HG03342 (cell line): ENCODE measurements around the gene SUSD1.
A peak's percentile ranks its signal among the peaks of the same experiment; 100 is the strongest.

ENCODE experiments used
- ATAC-seq: cut with Tn5 transposase; IDR thresholded peaks from one replicate; pipeline ENCODE4 v1.9.1; 2021; ENCODE audit warnings: mild to moderate bottlenecking, moderate library complexity; ENCODE audit not compliant: unreplicated experiment

SUSD1 gene

DNA sequence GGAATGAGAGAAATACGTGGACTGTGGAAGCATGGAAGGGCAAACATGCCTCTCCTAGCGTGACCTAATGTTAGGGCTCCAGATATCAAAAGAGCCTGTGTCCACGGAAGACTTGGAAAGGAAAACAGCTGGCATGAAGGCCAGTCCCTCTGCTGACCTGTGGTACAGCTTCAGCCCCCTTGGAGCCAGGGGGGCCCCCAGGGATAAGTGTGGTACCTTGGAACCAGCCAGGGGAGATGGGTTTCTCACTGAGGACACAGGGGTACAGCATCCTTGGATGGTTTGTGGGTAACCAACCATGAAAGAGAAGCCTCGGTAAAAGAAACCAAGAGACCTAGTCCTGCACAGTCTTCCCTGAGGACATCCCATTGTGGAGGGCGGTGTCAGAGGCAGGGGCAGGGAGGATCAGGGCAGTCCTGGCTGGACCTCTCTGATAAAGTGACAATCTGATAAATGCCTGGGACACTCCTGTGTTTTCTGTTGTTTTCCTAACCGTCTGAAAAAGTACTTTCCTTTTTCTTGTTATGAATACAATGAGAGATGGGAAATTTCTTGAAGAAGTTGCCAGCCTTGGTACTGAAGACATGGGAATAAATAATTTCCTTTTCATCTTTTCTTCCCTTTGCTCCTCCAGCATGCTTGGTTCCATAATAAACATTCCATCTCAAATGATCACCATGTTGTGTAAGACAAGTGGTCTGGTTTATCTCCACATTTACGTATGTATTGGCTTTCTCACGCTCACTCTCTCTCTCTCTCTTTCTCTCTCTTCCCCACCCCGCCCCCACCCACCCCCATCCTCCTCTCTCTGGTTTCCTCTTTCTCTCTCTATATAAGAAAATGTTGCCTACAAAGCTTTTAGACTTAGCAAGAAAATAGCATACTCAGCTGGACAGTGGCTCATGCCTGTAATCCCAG is 102.1 kb downstream of the SUSD1 start:
- ATAC-seq = no peak

DNA sequence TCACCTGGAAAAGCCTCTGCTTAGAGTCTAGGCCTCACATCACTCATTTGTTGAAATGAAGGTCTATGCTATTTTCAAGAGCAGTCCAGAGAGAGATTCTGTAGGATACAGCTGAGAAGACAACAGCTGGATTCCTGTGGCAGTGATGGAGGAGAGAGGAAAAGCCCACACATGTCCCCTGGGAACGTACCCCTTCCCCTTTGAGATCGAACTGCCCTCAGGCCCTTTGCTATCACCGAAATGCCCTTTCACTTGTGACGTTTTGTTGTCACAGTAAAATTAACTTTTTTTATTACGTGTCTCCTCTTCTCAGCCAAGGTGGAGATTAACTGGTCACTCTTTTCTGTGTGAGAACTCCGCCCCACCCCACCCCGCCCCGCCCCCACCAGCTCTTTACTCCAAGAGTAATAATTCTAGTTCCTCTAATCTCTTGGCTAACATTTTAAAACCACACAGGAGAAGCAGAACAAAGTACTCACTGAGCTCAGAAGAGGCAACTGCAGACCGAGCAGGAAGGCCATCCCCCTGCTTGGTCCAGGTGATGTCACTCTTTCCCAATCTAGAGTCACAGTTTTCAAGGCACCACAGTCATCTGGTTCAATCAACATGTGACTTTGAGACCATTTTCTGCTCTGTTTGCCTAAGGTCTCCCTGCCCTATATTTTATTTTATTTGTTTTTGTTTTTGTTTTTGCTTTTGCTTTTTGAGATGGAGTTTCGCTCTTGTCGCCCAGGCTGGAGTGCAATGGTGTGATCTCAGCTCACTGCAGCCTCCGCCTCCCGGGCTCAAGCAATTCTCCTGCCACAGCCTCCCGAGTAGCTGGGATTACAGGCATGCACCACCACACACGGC is 105.6 kb downstream of the SUSD1 start:
- no peak for ATAC-seq

DNA sequence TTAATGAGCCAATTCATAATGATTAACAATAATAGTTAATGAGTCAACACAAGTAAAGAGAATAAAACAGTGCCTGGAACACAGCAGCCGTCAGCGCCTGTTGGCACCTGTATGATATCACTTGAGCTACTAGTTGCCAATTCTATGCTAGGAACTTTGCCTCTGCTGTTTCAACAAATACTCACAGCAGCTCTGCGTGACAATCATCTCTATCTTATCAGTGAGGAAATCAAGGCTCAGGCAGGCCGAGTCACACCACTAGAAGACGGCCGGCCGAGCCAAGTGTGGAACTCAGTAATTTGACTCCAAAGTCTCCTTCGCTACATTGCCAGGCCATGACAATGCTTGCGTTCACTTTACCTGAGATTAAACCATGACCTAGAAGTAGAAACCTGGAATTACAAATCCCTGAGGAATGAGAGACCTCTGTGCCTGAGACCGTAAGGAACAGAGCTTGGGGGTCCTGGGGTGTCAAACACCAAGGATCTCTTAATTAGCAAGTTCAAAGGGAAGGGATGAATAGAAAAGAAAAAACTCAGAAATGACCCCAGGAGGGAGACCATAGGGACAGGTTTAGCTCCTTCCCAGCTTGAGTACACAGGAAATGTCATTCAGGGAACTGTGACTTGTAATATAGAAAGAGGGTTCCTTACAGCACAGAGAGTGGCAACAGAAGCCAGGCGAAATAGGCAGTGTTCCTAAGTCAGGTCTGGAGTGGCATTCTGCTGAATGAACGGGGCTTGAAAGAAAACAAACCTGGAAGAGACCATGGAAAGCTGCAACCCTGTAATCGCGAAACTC is 109.1 kb downstream of the SUSD1 start:
- no peak for ATAC-seq

DNA sequence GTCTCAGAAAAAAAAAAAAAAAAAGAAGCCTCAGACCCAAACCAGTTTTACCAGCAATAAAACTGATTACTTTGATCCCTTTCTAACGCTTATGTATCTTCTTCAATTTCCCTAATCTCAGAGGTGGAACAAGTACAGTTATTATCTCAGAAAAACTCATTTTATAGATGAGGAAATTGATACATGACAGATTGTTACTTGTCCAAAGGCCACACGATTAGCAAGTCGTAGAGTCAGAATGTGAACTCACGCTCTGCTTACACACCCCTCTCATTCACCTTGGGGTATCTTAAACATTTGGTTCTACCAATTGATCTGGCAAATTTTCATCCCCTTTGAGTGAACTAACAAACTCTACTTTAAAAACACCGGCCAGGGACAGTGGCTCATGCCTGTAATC is 110.2 kb downstream of the SUSD1 start:
- no peak for ATAC-seq

DNA sequence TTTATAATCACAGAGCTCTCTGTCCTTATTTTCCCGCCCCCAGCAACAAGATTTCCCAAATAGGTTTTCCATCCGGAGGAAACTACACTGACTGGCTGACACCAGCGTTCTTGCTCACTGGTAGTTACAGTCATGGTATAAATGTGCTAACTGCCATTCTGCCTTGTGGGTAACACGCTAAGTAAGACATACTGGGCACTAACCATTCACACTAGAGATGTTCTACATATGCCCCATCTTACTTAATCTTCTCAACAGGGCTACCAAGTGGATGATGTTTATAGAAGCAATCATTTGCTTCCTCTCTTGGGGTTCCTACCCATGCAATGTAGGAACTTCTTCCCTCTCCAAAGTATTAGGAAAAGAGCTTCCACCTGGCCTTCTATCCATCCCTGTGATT is 111.5 kb downstream of the SUSD1 start:
- ATAC-seq = no peak

DNA sequence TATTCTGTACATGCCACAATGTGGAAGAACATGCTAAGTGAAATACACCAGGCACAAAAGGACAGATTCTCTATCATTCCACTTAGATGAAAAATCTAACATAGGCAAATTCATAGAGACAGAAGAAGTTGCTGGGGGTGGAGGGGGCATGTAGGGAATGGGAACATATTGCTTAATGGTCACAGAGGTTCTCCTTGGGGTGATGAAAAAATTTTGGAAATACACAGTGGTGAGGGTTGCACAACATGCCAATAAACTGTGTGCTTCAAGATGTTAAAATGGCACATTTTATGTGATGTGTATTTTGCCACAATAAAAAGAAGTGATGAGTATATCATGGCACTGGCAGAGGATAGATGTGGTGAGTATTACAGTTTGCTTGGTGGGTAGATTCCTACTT is 111.9 kb downstream of the SUSD1 start:
- ATAC-seq = no peak

DNA sequence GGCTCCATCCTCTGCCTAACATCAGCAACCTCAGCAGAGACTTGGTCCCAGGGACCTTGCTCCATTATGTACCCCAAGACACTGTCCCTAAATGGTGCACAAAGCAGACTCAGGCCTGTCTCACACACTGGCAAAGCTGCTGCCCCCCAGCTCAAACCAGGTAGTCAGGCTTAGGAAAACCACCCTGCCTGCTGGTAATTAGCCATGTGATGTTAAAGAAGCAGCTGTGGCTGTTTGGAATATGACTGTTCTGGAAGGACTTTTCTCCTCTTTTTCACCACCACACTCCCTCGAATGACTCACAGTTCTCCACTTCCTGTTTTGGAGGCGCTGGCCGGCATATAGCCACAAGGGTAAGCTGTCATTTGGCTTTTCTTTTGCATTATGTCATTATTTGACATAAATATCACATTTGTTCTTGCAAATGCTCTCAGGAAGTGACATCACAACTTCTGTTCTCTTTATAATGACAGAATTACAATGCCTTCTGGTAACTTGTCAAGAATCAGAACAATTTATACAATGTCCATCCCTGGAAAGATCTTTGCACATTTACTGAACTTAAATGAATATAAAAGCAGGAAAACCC is 113.9 kb downstream of the SUSD1 start:
- peak; percentile 88 for ATAC-seq

DNA sequence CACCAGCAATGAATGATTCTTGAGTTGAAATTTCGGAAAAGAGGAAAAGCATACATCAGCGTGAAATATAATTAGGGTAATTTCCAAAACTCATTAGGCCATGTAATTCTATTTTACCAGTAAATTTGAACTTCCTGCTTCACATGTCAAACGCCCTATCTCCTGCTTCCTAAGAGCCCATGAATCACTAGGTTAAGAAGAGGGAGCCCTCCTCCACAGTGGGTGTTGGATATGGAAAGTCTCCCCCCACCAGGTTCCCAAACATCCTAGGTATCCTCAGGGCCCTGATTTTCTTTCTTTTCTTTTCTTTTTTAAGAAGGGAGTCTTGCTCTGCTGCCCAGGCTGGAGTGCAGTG is 115.2 kb downstream of the SUSD1 start:
- no peak for ATAC-seq

DNA sequence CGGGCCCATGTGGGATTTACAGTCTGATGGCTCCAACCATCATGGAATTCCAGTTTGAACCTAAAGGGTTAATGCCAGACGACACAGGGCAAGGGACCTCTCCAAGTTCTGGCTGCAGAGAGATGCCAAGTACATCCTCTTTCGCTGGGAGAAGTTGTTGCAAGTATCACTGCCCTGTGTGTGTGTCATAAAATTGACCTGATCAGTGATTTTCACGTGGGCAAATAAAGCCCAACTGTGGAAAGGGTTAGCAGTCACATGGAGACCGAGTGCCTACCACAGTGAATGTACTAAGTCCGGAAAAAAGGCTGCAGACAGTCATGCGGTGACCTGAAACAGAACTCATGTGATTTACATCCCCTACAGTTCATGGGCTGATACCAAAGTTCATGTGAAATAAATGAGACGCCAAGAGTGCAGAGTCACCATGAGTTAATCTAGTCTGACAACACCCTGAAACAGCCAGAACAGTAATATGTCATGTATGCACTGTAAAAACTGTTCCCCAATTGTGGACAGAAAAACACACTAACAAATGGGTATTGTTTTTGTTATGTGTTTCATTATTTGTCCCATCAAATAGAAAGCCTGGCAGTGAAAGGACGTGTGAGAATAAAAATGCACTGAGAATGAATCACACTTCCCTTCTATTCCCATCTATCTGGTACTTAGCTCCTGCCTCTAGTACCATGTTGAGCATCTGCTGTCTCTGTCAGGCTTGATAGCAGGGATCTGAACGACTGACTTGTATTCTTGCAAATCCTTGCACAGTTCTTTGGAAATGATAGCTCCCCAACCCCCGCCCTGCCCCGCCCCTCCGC is 115.7 kb downstream of the SUSD1 start:
- no peak for ATAC-seq

DNA sequence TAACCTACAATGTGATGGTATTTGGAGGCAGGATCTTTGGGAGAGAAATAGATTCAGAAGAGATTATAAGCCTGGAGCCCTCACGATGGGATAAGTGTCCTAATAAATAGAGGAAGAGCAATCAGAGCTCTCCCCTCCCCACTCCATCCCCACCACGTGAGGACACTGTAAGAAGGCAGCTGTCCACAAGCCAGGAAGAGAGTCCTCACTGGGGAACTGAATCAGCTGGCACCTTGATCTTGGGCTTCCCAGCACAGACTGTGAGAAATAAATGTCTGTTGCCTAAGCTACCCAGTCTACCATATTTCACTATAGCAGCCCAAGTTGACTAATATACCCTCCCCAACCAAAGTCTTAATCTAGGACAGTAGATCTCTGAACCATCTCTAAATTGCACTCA is 118.1 kb downstream of the SUSD1 start:
- ATAC-seq = no peak

DNA sequence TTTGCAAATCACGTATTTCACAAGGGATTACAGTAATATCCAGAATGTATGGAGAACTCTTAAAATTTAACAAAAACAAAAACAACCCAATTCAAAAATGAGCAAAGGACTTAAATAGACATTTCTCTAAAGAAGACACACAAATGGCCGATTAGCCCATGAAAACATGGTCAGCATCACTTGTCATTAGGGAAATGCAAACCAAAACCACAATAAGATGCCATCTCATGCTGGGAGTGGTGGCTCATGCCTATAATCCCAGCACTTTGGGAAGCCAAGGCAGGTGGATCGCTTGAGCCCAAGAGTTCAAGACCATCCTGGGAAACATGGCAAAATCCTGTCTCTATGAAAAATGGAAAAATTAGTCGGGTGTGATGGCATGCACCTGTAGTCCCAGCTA is 120.2 kb downstream of the SUSD1 start:
- ATAC-seq = no peak

DNA sequence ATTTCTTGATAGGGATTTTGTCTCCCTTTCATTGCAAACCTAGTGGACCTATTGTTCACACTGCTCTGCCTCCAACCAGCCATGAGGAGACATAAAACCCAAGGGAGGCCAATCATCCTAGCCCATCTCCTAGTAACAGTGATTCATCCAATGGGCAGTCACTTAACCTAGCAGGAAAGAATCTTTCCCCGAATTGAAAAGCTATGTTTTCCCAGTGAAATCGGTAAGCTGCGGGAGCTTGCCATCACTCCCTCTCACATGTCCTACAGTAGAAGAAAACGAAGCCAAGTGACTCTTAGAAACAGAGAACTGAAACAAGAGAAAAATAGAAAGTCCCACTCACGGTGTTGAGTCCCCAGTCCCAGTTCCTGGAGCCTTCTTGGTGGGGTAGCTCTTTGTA is 123.3 kb downstream of the SUSD1 start:
- ATAC-seq = no peak

DNA sequence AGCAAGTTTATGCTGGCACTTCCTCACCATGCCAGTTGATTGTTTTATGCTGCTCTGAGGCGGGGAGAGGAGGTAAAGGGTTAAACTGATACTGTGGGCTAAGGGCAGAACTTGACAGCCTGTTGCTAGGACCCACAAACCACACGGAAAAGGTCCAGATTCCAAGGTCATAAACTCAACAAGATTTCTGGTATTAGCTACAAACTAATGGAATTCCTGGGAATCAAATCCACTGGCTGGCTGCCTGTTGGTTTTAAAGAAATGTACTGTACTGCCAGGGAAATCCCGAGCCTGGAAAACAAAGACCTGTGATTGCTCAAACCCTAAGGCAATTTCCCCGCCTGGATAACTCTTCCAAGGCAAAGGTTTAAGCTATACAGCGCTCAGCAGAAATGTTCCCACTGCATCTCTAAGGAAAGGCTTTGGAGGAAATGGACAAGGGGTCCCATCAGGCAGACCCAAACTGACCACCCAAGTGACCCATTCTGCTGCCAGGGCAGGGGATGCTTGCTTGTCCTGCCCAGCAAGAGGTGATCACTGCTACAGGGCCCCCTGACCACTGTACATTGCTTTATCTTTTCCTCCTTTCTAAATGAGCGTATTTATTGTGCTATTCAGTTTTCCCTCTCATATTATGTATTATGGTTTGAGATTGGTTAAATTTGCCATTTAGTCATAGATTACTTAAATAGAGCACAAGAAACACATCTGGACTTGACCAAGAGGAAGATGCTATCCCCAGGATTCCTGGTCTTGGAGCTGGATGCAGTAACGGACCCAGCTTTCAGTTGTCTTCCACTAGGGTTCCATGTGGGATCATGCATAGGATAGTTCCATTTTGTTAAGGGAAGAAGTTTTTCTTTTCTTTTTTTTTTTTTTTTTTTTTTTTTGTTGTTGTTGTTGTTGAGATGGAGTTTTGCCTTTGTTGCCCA is 124.3 kb downstream of the SUSD1 start:
- no peak for ATAC-seq

DNA sequence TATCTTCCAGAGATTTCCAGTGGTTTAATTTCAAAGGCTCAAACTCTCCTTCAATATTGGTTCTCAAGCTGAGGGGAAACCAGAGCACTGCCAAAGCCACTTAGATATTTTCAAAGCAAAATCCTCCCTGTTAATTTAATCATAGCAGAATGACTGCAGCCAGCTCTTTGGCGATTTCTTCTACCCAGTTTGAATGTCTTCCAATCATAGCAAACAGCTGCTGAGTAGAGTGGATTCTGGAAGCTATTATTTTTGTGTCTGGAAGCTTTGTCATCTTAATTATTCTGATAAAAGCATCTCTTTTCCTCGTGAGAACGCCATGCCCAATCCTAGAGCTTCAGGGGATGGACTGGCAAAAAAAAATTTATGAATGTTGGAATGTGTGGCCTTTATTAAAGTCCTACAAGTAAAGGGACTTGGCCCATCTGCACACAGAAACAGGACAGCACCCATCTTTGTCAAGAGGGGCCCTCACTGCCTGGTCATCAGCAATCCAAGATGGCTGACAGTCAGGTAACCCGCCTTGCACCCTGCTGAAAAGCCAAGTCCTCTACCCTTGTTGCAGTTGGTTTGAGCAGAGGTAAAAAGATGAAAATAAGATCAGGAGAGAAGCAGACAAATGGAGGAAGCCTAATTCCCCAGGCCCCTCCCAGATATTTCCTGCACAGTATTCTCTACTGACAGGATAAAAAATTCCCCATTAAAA is 125.1 kb downstream of the SUSD1 start:
- ATAC-seq = no peak

DNA sequence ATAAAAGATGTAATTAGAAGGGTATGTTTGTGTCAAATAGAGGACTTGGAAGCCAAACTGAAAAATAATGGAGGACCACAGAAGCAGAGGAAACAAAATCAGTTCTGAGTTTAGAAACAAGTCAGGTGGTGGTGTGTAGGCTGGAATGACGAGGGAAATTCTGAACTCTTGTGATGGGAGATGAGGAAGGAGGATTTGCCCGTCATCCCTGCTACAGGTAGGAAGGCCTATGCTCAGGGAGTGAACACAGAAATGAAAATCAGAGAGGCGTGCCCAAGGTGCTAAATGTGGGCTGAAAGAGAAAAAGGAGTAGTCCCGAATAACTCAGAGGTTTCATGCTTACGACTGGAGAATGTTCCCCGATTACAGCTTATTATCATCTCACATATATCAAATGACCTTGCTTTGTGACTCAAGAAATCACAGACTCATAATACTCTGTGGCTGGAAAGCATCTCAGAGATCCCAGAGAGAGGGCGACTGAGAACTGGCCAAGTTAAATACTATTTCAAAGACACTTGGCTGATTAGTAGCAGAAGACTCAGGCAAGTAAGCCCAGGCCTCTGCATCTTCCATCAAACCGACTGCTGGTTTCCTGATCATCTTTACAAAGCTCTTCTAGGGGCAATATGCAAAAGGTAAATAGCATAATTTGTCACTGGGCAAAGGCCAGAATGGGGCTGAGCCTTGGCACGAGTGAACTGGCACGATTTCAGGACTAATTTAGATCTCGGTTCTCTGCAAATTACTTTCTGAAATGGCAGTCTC is 126.0 kb downstream of the SUSD1 start:
- ATAC-seq = no peak

DNA sequence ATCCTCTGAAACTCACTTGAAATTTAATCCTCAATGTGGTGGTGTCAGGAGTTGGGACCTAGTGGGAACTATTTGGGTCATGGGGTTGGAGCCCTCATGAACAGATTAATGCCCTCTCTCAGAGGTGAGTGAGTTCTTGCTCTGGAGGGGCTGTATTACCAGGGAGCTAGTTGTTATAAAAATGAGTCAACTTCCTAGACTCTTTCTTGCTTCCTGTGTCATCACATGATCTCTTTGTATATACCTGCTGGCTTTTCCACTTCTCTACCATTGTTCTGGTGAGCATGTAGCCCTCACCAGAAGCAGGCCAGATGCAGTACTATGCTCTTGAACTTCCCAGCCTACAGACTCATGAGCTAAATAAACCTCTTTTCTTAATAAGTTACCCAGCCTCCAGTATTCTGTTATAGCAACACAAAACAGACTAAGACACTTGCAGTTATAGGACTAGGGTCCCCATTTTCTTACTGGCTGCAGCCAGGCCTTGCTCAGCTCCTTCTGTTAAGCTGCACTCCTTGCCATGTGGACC is 127.5 kb downstream of the SUSD1 start:
- no peak for ATAC-seq

DNA sequence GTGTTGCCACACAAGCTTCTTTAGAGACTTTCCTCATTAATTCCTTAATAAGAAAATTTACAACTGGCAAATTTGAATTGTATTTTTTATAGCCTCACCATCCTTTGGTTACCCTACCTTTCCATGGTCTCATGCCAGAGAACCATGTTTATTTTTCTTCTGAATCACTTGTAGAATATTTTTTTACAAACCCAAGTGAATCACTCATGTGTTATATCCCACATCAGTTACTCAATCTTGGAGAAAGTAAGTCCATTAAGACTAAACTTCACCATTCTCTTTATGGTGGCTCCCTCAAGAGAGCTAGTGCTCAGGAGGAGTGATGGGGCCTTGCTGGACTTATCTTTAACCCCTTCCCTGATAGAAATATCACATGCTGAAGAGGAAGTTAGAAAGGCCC is 128.9 kb downstream of the SUSD1 start:
- no peak for ATAC-seq
